ENCODE results near the gene KRTAP19-4. TPM values are rescaled to one million over a fixed set of nuclear protein-coding genes. Genes with fewer than 3 reads are reported as not detected.

Gene KRTAP19-4
- total RNA-seq (2014; rRNA removed): not detected in 2 replicates
- not detected for Bru-seq, nascent RNA
- BruChase-seq, experiment 1, labeled RNA remaining after a 6-hour chase: not detected
- not detected for BruChase-seq, experiment 2, labeled RNA remaining after a 2-hour chase
- long read RNA-seq: 0 reads

GRCh38 chr21:30497065-30497464 lies at the start of gene KRTAP19-4:
Gene KRTAP19-4, minus strand, starts transcription at chr21:30497165. Its CDS starts 55 bp downstream, at chr21:30497110.
- no peak within 1 kb of the TSS for H3K4me3 ChIP-seq (ENCODE audit: low read length)

GRCh38 chr21:30541764-30542163 lies 44.8 kb upstream of the KRTAP19-4 start, which contains the start of gene KRTAP19-6:
Gene KRTAP19-6, minus strand, starts transcription at chr21:30541864. Its CDS starts 31 bp downstream, at chr21:30541833.
- H3K27me3 ChIP-seq (ENCODE audit: low read length): no peaks in the 10 kb centered on the region
- ATAC-seq: no peak
- no peak for DNase-seq
- H3K9ac ChIP-seq (ENCODE audit: low read length): no peak within 1 kb of the TSS
- no TSS peak for BruUV-seq (replicated peaks)
- no peaks in the 10 kb centered on the region for H3K9me2 ChIP-seq (replicated peaks; ENCODE audit: low read length)
- H3K4me2 ChIP-seq (ENCODE audit: low read length): no peak within 1 kb of the TSS
- ChIA-PET POLR2A (ENCODE audit: unreplicated experiment) (no interaction called here), CTCF (no interaction called here)
- H3F3A ChIP-seq (ENCODE audit: low read length, unreplicated experiment): no peaks in the 10 kb centered on the region
- intact Hi-C loops (cut with micrococcal nuclease): no loop called here
- H2AFZ ChIP-seq (ENCODE audit: low read length): no peak within 1 kb of the TSS
- H3K9me3 ChIP-seq (ENCODE audit: low read length): no peaks in the 10 kb centered on the region
- H3K4me3 ChIP-seq (ENCODE audit: low read length): no peak within 1 kb of the TSS
- no peaks in the 10 kb centered on the region for H3K4me1 ChIP-seq (ENCODE audit: insufficient read depth, low read length)
- H3K79me2 ChIP-seq (ENCODE audit: low read length): no peaks in the 10 kb centered on the region
- H4K20me1 ChIP-seq (ENCODE audit: low read length): no peaks in the 10 kb centered on the region
- H3K27ac ChIP-seq (ENCODE audit: low read length): no peak within 1 kb of the TSS
- TF ChIP-seq CTCF (conservative IDR thresholded peaks at IDR 0.05; ENCODE audit: low read depth, low read length) (no peak), EZH2phosphoT487 (IDR thresholded peaks at IDR 0.05; ENCODE audit: borderline replicate concordance, low read length) (no peak), EZH2 (IDR thresholded peaks at IDR 0.05; ENCODE audit: low read length, unreplicated experiment) (no peak)
- H3K36me3 ChIP-seq (ENCODE audit: low read depth, low read length): no peaks in the 10 kb centered on the region

More at GRCh38 chr21:30497065-30497464, at the start of gene KRTAP19-4:
- H3K27me3 ChIP-seq (ENCODE audit: low read length): no peaks in the 10 kb centered on the region
- H3K79me2 ChIP-seq (ENCODE audit: low read length): no peaks in the 10 kb centered on the region
- DNase-seq: no peak
- ChIA-PET POLR2A (ENCODE audit: unreplicated experiment) (no interaction called here), CTCF (interaction anchor here (1.0 kb wide), 1 partner anchor 127 kb away, joined by 3 read pairs; no protein-coding TSS in a partner anchor)
- BruUV-seq (replicated peaks): no TSS peak
- H3K9me2 ChIP-seq (replicated peaks; ENCODE audit: low read length): no peaks in the 10 kb centered on the region
- H3K4me1 ChIP-seq (ENCODE audit: insufficient read depth, low read length): no peaks in the 10 kb centered on the region
- H3K27ac ChIP-seq (ENCODE audit: low read length): no peak within 1 kb of the TSS
- H3K9me3 ChIP-seq (ENCODE audit: low read length): no peaks in the 10 kb centered on the region
- no peaks in the 10 kb centered on the region for H3F3A ChIP-seq (ENCODE audit: low read length, unreplicated experiment)
- no peak within 1 kb of the TSS for H3K9ac ChIP-seq (ENCODE audit: low read length)
- ATAC-seq: no peak
- no peaks in the 10 kb centered on the region for H4K20me1 ChIP-seq (ENCODE audit: low read length)
- H3K4me2 ChIP-seq (ENCODE audit: low read length): no peak within 1 kb of the TSS
- H3K36me3 ChIP-seq (ENCODE audit: low read depth, low read length): no peaks in the 10 kb centered on the region
- no peak for TF ChIP-seq CTCF (conservative IDR thresholded peaks at IDR 0.05; ENCODE audit: low read depth, low read length)
- intact Hi-C loops (cut with micrococcal nuclease): no loop called here
- no peak within 1 kb of the TSS for H2AFZ ChIP-seq (ENCODE audit: low read length)

- H3K9me2 ChIP-seq (replicated peaks; ENCODE audit: low read length): no peaks in the 10 kb centered on the region
Measured at GRCh38 chr21:30518876-30519275, 21.9 kb upstream of the KRTAP19-4 start.

More at GRCh38 chr21:30518876-30519275, 21.9 kb upstream of the KRTAP19-4 start:
- no peaks in the 10 kb centered on the region for H3K79me2 ChIP-seq (ENCODE audit: low read length)
- BruUV-seq (replicated peaks): no TSS peak
- no peaks in the 10 kb centered on the region for H4K20me1 ChIP-seq (ENCODE audit: low read length)
- H3K4me2 ChIP-seq (ENCODE audit: low read length): no peak overlapping the region
- H3K9ac ChIP-seq (ENCODE audit: low read length): no peak overlapping the region
- no peaks in the 10 kb centered on the region for H3K9me3 ChIP-seq (ENCODE audit: low read length)
- 0 out of 2 replicates have a peak, but pooled peaks have one; percentile 27 for ATAC-seq
- H3F3A ChIP-seq (ENCODE audit: low read length, unreplicated experiment): no peaks in the 10 kb centered on the region
- H2AFZ ChIP-seq (ENCODE audit: low read length): no peak overlapping the region
- DNase-seq: peak; percentile 43
- no peak overlapping the region for H3K4me3 ChIP-seq (ENCODE audit: low read length)
- no peak for TF ChIP-seq EZH2 (IDR thresholded peaks at IDR 0.05; ENCODE audit: low read length, unreplicated experiment)
- TF ChIP-seq CTCF (conservative IDR thresholded peaks at IDR 0.05; ENCODE audit: low read depth, low read length): no peak
- no peak for TF ChIP-seq EZH2phosphoT487 (IDR thresholded peaks at IDR 0.05; ENCODE audit: borderline replicate concordance, low read length)
- ChIA-PET CTCF (no interaction called here), POLR2A (ENCODE audit: unreplicated experiment) (no interaction called here)
- H3K27me3 ChIP-seq (ENCODE audit: low read length): no peaks in the 10 kb centered on the region
- intact Hi-C loops (cut with micrococcal nuclease): no loop called here
- no peaks in the 10 kb centered on the region for H3K36me3 ChIP-seq (ENCODE audit: low read depth, low read length)
- no peaks in the 10 kb centered on the region for H3K4me1 ChIP-seq (ENCODE audit: insufficient read depth, low read length)
- no peak overlapping the region for H3K27ac ChIP-seq (ENCODE audit: low read length)
